H9 (cell line): ENCODE data around the gene EPB41L5. TPM values are rescaled to one million over a fixed set of nuclear protein-coding genes. Genes with fewer than 3 reads are reported as not detected.

Source experiments
- DNase-seq: peaks from one replicate; pipeline ENCODE4 v3.0.0-alpha.2; 2017
- H2AFZ ChIP-seq: one replicate; pipeline ENCODE4 v1.6.1; 2013; ENCODE audit warnings: mild to moderate bottlenecking, low read length, control low read depth, moderate library complexity
- H2AK5ac ChIP-seq: 2 replicates; pipeline ENCODE4 v1.6.1; 2013; ENCODE audit warnings: low read length, control low read depth, mixed read lengths; ENCODE audit not compliant: insufficient read length
- H2BK120ac ChIP-seq: one replicate; pipeline ENCODE4 v1.6.1; 2013; ENCODE audit warnings: low read depth, mild to moderate bottlenecking, low read length, control low read depth, inconsistent platforms; ENCODE audit not compliant: poor library complexity, severe bottlenecking
- H2BK12ac ChIP-seq: 2 replicates; pipeline ENCODE4 v1.6.1; 2013; ENCODE audit warnings: low read length, control low read depth, mixed read lengths, low read depth; ENCODE audit not compliant: insufficient read length
- H2BK15ac ChIP-seq: 2 replicates; pipeline ENCODE4 v1.6.1; 2013; ENCODE audit warnings: low read depth, low read length, control low read depth
- H2BK20ac ChIP-seq: one replicate; pipeline ENCODE4 v1.6.1; 2013; ENCODE audit warnings: low read depth, mild to moderate bottlenecking, low read length, control low read depth, inconsistent platforms; ENCODE audit not compliant: poor library complexity, severe bottlenecking
- H2BK5ac ChIP-seq: 2 replicates; pipeline ENCODE4 v1.6.1; 2013; ENCODE audit warnings: low read length, control low read depth, mixed read lengths; ENCODE audit not compliant: insufficient read length
- H3K14ac ChIP-seq: 2 replicates; pipeline ENCODE4 v1.6.1; 2013; ENCODE audit warnings: low read length, control low read depth; ENCODE audit not compliant: insufficient read depth
- H3K18ac ChIP-seq: 2 replicates; pipeline ENCODE4 v1.6.1; 2013; ENCODE audit warnings: low read depth, mild to moderate bottlenecking, mixed read lengths, low read length, control low read depth; ENCODE audit not compliant: insufficient read length
- H3K23ac ChIP-seq: 2 replicates; pipeline ENCODE4 v1.6.1; 2013; ENCODE audit warnings: low read length, control low read depth, mixed read lengths, low read depth; ENCODE audit not compliant: insufficient read length
- H3K23me2 ChIP-seq: 2 replicates; pipeline ENCODE4 v1.6.1; 2013; ENCODE audit warnings: low read depth, mild to moderate bottlenecking, mixed read lengths, low read length, control low read depth; ENCODE audit not compliant: insufficient read length, poor library complexity, severe bottlenecking
- H3K27ac ChIP-seq: 2 replicates; pipeline ENCODE4 v1.5.1; 2013; ENCODE audit warnings: low read length, control low read depth, mixed read lengths, low read depth; ENCODE audit not compliant: insufficient read length
- H3K27me3 ChIP-seq: 2 replicates; pipeline ENCODE4 v1.6.1; 2013; ENCODE audit warnings: low read length, control low read depth, inconsistent platforms; ENCODE audit not compliant: insufficient read depth
- H3K4ac ChIP-seq: 2 replicates; pipeline ENCODE4 v1.6.1; 2013; ENCODE audit warnings: low read depth, mild to moderate bottlenecking, control low read depth, inconsistent platforms, low read length, moderate library complexity
- H3K4me1 ChIP-seq: 2 replicates; pipeline ENCODE4 v1.6.1; 2013; ENCODE audit warnings: low read length, control low read depth, inconsistent platforms; ENCODE audit not compliant: insufficient read depth
- H3K4me2 ChIP-seq: 2 replicates; pipeline ENCODE4 v1.6.1; 2013; ENCODE audit warnings: low read length, control low read depth, mixed read lengths; ENCODE audit not compliant: insufficient read length, insufficient read depth
- H3K56ac ChIP-seq: 2 replicates; pipeline ENCODE4 v1.6.1; 2013; ENCODE audit warnings: low read depth, mild to moderate bottlenecking, mixed read lengths, low read length, control low read depth; ENCODE audit not compliant: insufficient read length
- H3K79me1 ChIP-seq: 2 replicates; pipeline ENCODE4 v1.6.1; 2013; ENCODE audit warnings: low read depth, mild to moderate bottlenecking, moderate library complexity, low read length, control low read depth, inconsistent platforms; ENCODE audit not compliant: insufficient read depth, poor library complexity, severe bottlenecking
- H3K79me2 ChIP-seq: 2 replicates; pipeline ENCODE4 v1.6.1; 2013; ENCODE audit warnings: low read length, control low read depth, inconsistent platforms; ENCODE audit not compliant: insufficient read depth
- H3K9ac ChIP-seq: 2 replicates; pipeline ENCODE4 v1.6.1; 2013; ENCODE audit warnings: low read length, control low read depth, mixed read lengths; ENCODE audit not compliant: insufficient read length; ENCODE audit errors: extremely low read depth
- H3K9me3 ChIP-seq: one replicate; pipeline ENCODE4 v1.6.1; 2013; ENCODE audit warnings: low read depth, low read length, inconsistent platforms; ENCODE audit not compliant: control insufficient read depth
- H3T11ph ChIP-seq: one replicate; pipeline ENCODE4 v1.6.1; 2013; ENCODE audit warnings: mild to moderate bottlenecking, low read length, control low read depth, inconsistent platforms
- H4K20me1 ChIP-seq: one replicate; pipeline ENCODE4 v1.6.1; 2013; ENCODE audit not compliant: control insufficient read depth, insufficient read length, insufficient read depth
- H4K5ac ChIP-seq: 2 replicates; pipeline ENCODE4 v1.6.1; 2013; ENCODE audit warnings: low read depth, mild to moderate bottlenecking, mixed read lengths, low read length, control low read depth; ENCODE audit not compliant: insufficient read length
- H4K8ac ChIP-seq: replicated peaks from 2 replicates; pipeline ENCODE4 v1.6.1; 2013; ENCODE audit warnings: low read length, control low read depth, mixed read lengths, low read depth; ENCODE audit not compliant: insufficient read length
- H4K91ac ChIP-seq: 2 replicates; pipeline ENCODE4 v1.6.1; 2013; ENCODE audit warnings: low read depth, mild to moderate bottlenecking, moderate library complexity, mixed read lengths, low read length, control low read depth; ENCODE audit not compliant: insufficient read length
- H3K27ac Mint-ChIP-seq, 3 experiments: 2 replicates in 2 of 3; 3 replicates in 1 of 3; pipeline ENCODE4 v1.8.0; 2020 to 2021; ENCODE audit warnings: mixed read lengths in 3 of 3, mild to moderate bottlenecking in 1 of 3, moderate library complexity in 1 of 3
- H3K27me3 Mint-ChIP-seq: 2 replicates; pipeline ENCODE4 v1.8.0; 2021; ENCODE audit warnings: low read depth, mild to moderate bottlenecking, moderate library complexity, mixed read lengths
- H3K36me3 Mint-ChIP-seq, 3 experiments: 2 replicates in 2 of 3; 3 replicates in 1 of 3; pipeline ENCODE4 v1.8.0; 2020 to 2021; ENCODE audit warnings: low read depth in 3 of 3, mixed read lengths in 3 of 3; ENCODE audit not compliant: insufficient read depth in 1 of 3
- H3K4me1 Mint-ChIP-seq, 2 experiments: 2 replicates each; pipeline ENCODE4 v1.8.0; 2020; ENCODE audit warnings: mixed read lengths in 2 of 2
- H3K4me3 Mint-ChIP-seq, 2 experiments: 2 replicates in 1 of 2; 3 replicates in 1 of 2; pipeline ENCODE4 v1.8.0; 2020 to 2021; ENCODE audit warnings: mild to moderate bottlenecking in 2 of 2, mixed read lengths in 2 of 2, moderate library complexity in 1 of 2
- H3K9me3 Mint-ChIP-seq, 2 experiments: 2 replicates in 1 of 2; 3 replicates in 1 of 2; pipeline ENCODE4 v1.8.0; 2020; ENCODE audit warnings: mild to moderate bottlenecking in 2 of 2, mixed read lengths in 2 of 2, moderate library complexity in 1 of 2
- CTCF ChIP-seq: fragments of 200-600 bp; sonication (generic); conservative IDR thresholded peaks from 3 replicates; pipeline ENCODE4 v1.8.0; 2021; ENCODE audit warnings: antibody characterized with exemption, mild to moderate bottlenecking
- WGBS: extraction: QIAGEN DNeasy Blood & Tissue Kit; methylation state at CpG from one replicate; pipeline ENCODE4 v1.1.7; 2013; ENCODE audit warnings: missing lambda C conversion rate, low lambda C conversion rate, mixed read lengths; ENCODE audit not compliant: insufficient read length; ENCODE audit errors: extremely low coverage; 5-methylcytosine and 5-hydroxymethylcytosine counted together
- total RNA-seq: library from RNA; stranded (reverse); gene quantifications from 2 replicates; pipeline ENCODE4 v1.2.1, GENCODE V29; 2021

EPB41L5 gene
- total RNA-seq, 1 experiment from 2014 or later, result 40.4 TPM

- Mint-ChIP-seq H3K4me1 (peaks cover 4 to 8% of the 10 kb centered on the region in 2 experiments; a peak in 3 of 4 replicates), H3K4me3 (no peak overlapping the region), H3K27me3 (no peaks in the 10 kb centered on the region), H3K27ac (no peak overlapping the region), H3K9me3 (no peaks in the 10 kb centered on the region), H3K36me3 (no peaks in the 10 kb centered on the region)
- no peaks in the 10 kb centered on the region for H3K9me3 ChIP-seq
- no peak overlapping the region for H2BK12ac ChIP-seq
- H3K4me1 ChIP-seq, result peaks cover 3% of the 10 kb centered on the region; the same call in 1 of the 2 replicates
- no peaks in the 10 kb centered on the region for H3K23me2 ChIP-seq
- H3T11ph ChIP-seq, result no peak overlapping the region
- no peak overlapping the region for H3K14ac ChIP-seq
- no peak overlapping the region for H3K18ac ChIP-seq
- no peak for TF ChIP-seq CTCF
- H2AK5ac ChIP-seq, result no peak overlapping the region
- no peak overlapping the region for H3K4me2 ChIP-seq
- no peak for DNase-seq
- H4K20me1 ChIP-seq, result no peaks in the 10 kb centered on the region
- no peaks in the 10 kb centered on the region for H3K79me1 ChIP-seq
- no peak overlapping the region for H3K9ac ChIP-seq
- H2AFZ ChIP-seq, result no peak overlapping the region
- no peak overlapping the region for H4K91ac ChIP-seq
- no peak overlapping the region for H3K56ac ChIP-seq
- H4K8ac ChIP-seq, result no peak overlapping the region
- no peak overlapping the region for H2BK20ac ChIP-seq
- H2BK120ac ChIP-seq, result no peak overlapping the region
- no peak overlapping the region for H3K27ac ChIP-seq
- WGBS, result no CpG with 5 or more reads among the region's 12 CpGs
- H4K5ac ChIP-seq, result no peak overlapping the region
- no peak overlapping the region for H3K23ac ChIP-seq
- no peak overlapping the region for H2BK5ac ChIP-seq
- H3K79me2 ChIP-seq, result no peaks in the 10 kb centered on the region
- H2BK15ac ChIP-seq, result no peak overlapping the region
- no peaks in the 10 kb centered on the region for H3K27me3 ChIP-seq
- no peak overlapping the region for H3K4ac ChIP-seq
Observed at GRCh38 chr2:120204945-120205670, 192.2 kb downstream of the EPB41L5 start.
